Heart left ventricle (tissue), 16 donors: ENCODE data around the gene INHBA. TPM values are rescaled to one million over a fixed set of nuclear protein-coding genes. Genes with fewer than 3 reads are reported as not detected.

ENCODE experiments used
- ATAC-seq, 4 donors: fragments of 200-7000 bp; cut with Tn5 transposase; one replicate each; pipeline ENCODE4 v1.9.1; 2020 to 2022; ENCODE audit warnings: moderate library complexity in 4 of 4, mild to moderate bottlenecking in 3 of 4, moderate number of reproducible peaks in 1 of 4
- DNase-seq, 5 donors: peaks; one replicate each; pipeline ENCODE4 v3.0.0-alpha.2; 2020
- H3K27ac ChIP-seq, 12 donors: fragments of 200-600 bp; sonication (generic) in 4 of 12; one replicate each; pipeline versions ENCODE4 v1.5.0 to v1.8.0; 2016 to 2022; ENCODE audit warnings: mild to moderate bottlenecking in 2 of 12
- H3K27me3 ChIP-seq, 9 donors: fragments of 200-600 bp; sonication (generic) in 2 of 9; one replicate each; pipeline versions ENCODE4 v1.5.1 to v1.8.0; 2016 to 2022; ENCODE audit warnings: mild to moderate bottlenecking in 3 of 9
- H3K36me3 ChIP-seq, 9 donors: fragments of 200-600 bp; sonication (generic) in 2 of 9; one replicate each; pipeline versions ENCODE4 v1.5.0 to v1.8.0; 2018 to 2022; ENCODE audit warnings: mild to moderate bottlenecking in 2 of 9
- H3K4me1 ChIP-seq, 12 donors: fragments of 200-600 bp; sonication (generic) in 4 of 12; one replicate each; pipeline versions ENCODE4 v1.5.0 to v1.8.0; 2016 to 2022; ENCODE audit warnings: mild to moderate bottlenecking in 3 of 12
- H3K4me3 ChIP-seq, 12 donors: fragments of 200-600 bp; sonication (generic) in 4 of 12; one replicate each; pipeline versions ENCODE4 v1.5.0 to v1.8.0; 2017 to 2022; ENCODE audit warnings: mild to moderate bottlenecking in 9 of 12, moderate library complexity in 4 of 12
- H3K9me3 ChIP-seq, 12 donors: fragments of 200-600 bp; sonication (generic) in 4 of 12; one replicate each; pipeline versions ENCODE4 v1.5.0 to v1.8.0; 2016 to 2022; ENCODE audit warnings: mild to moderate bottlenecking in 1 of 12
- POLR2A ChIP-seq, 2 donors: fragments of 450-650 bp; IDR thresholded peaks; one replicate each; pipeline ENCODE4 v1.6.1; 2017; ENCODE audit warnings: antibody characterized with exemption in 2 of 2, mild to moderate bottlenecking in 2 of 2, moderate library complexity in 2 of 2
- WGBS, 4 donors: extraction: QIAGEN DNeasy Blood & Tissue Kit in 2 of 4; methylation state at CpG; one replicate each; pipeline versions ENCODE4 v1.1.5 to v1.1.7; 2013 to 2018; 5-methylcytosine and 5-hydroxymethylcytosine counted together
- intact Hi-C, 10 donors: fragments of 100-400 bp; cut with DNase I; formaldehyde crosslinking; loops; one replicate each; pipeline versions ENCODE4 v1.11.1 to v1.14.2; 2022
- polyA plus RNA-seq, 2 donors: library from polyadenylated mRNA; stranded (reverse); fragments of 200-250 nt; gene quantifications; one replicate each; pipeline ENCODE4 v1.2.3, GENCODE V29; 2013
- total RNA-seq, 9 donors: library from RNA; depleted of rRNA in 2 of 9; stranded (reverse); fragments of >200 nt in 2 of 9; fragmentation: NEBNext Ultra II Directional in 3 of 9; extraction: Animal tissue kit (Norgen Biotek cat#: 25700) in 3 of 9; gene quantifications; one replicate each; pipeline versions ENCODE4 v1.1.0 to v1.2.4, GENCODE V29; 2016 to 2023
- TF ChIP-seq, protein P1 (sequence below), 12 donors: fragments of 200-600 bp; sonication (generic) in 4 of 12; IDR thresholded peaks; one replicate each; pipeline versions ENCODE4 v1.5.0 to v1.8.0; 2018 to 2022; ENCODE audit warnings: antibody characterized with exemption in 12 of 12, mild to moderate bottlenecking in 5 of 12
- donor health status: ischemic (EF 13 %, LVEDD 7.1; RV severe dilation, severe dysfunction).
- donor health status: healthy with polysubstance abuse.
- donor health status: DM: no; HTN: yes; CAD: no.
- donor health status: DM: no; HTN: no; CAD: no.
- donor health status: ischemic (EF 25% LVEDD 6.9; RV normal size, moderate dysfunction).
- donor health status: ischemic (EF 25% LVEDD 5.7; RV mildly dilated, moderate dysfunction).
- donor health status: healthy.
- donor health status: DM: yes; HTN: yes; CAD: no.
- donor health status: ischemic (EF 35%, LVEDD 5.7; RV mildly dilated, moderate dysfunction).
- donor health status: nonischemic (EF 11% LVEDD 7.7; RV severe dilation, severe dysfunction).
- donor health status: DM: yes; HTN: yes; CAD: no.
- donor health status: PGD.
- donor health status: ischemic (EF 29% LVEDD 5.4; RV normal size, mild dysfunction).
- donor health status: nonischemic (EF 23%, LVEDD 6.1; RV moderate dilation, normal function).

Gene INHBA
- total and polyA plus RNA-seq, 11 donors: 0.19 to 7.5 (median 1.6) TPM

DNA sequence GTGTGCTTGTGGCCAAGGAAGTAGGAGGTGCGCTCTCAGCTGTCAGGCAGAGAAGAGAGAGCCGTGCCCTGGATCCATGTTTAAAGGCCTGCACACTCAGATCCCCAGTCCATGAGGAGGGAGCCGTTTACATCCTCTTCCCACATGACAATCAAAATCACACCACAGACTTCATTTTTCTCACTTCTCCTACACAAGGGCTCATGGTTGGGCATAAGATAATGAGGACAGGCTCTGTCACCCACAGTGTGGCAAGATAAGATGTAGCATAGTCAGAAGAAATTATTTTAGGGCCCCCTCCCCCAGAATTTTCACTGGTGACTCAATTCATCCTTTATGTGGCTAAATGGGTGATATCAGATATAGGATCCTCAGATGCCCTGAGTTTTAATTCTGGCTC lies 35.9 kb upstream of the INHBA start:
- TF ChIP-seq POLR2A (IDR thresholded peaks at IDR 0.05): no peak
- TF ChIP-seq, protein P1, sequence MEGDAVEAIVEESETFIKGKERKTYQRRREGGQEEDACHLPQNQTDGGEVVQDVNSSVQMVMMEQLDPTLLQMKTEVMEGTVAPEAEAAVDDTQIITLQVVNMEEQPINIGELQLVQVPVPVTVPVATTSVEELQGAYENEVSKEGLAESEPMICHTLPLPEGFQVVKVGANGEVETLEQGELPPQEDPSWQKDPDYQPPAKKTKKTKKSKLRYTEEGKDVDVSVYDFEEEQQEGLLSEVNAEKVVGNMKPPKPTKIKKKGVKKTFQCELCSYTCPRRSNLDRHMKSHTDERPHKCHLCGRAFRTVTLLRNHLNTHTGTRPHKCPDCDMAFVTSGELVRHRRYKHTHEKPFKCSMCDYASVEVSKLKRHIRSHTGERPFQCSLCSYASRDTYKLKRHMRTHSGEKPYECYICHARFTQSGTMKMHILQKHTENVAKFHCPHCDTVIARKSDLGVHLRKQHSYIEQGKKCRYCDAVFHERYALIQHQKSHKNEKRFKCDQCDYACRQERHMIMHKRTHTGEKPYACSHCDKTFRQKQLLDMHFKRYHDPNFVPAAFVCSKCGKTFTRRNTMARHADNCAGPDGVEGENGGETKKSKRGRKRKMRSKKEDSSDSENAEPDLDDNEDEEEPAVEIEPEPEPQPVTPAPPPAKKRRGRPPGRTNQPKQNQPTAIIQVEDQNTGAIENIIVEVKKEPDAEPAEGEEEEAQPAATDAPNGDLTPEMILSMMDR (IDR thresholded peaks at IDR 0.05): no peak
- no peak for DNase-seq
- WGBS, 4 donors: 73 to 80% (median 75%) methylated on average over 3 of the region's 3 CpGs
- Histone ChIP-seq H3K4me1 (no peaks in the 10 kb centered on the region), H3K9me3 (peaks cover 0 to 28% (median 13%) of the 10 kb centered on the region in 12 donors), H3K4me3 (no peak overlapping the region), H3K36me3 (no peaks in the 10 kb centered on the region), H3K27ac (no peak overlapping the region), H3K27me3 (no peaks in the 10 kb centered on the region)
- ATAC-seq: no peak
- intact Hi-C loops: loop anchor here in 1 of 10 donors (10.0 kb wide), 1 partner anchor 1504 kb away; no protein-coding TSS in a partner anchor

DNA sequence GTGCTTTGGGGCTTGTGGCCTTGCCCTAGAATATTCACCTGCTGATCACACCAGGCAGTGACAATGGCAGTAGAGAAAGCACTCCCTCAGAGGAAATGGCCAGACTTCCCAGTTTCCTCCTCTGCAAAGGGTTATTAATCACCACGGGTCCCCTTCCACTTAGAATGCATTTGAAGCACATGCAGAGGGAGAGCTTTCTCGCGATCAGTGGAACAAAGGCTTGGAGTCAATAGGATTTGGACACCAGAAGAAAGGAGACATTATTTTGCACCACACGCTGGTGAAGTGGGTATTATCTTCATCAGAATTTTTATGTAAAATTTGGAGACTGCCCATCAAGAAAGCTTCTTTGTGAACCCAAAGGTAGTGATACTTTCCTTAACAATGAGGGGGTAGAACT lies 35.4 kb upstream of the INHBA start:
- Histone ChIP-seq H3K27ac (no peak overlapping the region), H3K4me3 (no peak overlapping the region), H3K4me1 (no peaks in the 10 kb centered on the region), H3K36me3 (no peaks in the 10 kb centered on the region), H3K9me3 (peaks cover 0 to 27% (median 13%) of the 10 kb centered on the region in 12 donors), H3K27me3 (no peaks in the 10 kb centered on the region)
- intact Hi-C loops: loop anchor here in 1 of 10 donors (10.0 kb wide), 1 partner anchor 1504 kb away; no protein-coding TSS in a partner anchor
- TF ChIP-seq, protein P1 (IDR thresholded peaks at IDR 0.05): no peak
- no peak for TF ChIP-seq POLR2A (IDR thresholded peaks at IDR 0.05)
- ATAC-seq: no peak
- 69 to 85% (median 72%) methylated on average over 4 of the region's 4 CpGs for WGBS, 4 donors
- DNase-seq: no peak

DNA sequence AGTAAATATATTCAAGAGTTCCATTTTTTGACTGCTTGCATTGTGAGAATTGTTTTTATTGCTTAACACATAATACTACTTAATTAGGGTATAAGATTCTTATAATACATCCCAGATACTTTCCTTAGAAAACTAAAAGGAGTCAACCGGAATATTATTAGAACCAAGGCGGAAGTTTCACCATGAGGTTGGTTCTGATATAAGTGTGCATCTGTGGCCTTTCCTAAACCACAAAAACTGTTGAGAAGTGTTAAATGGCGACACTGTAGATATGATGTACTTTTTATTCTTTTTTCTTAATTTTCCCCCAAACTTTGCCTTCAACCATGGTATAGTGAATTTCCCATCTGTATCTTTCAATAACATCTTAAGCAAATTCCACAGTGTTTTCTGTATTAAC lies 32.3 kb upstream of the INHBA start:
- no peak for DNase-seq
- Histone ChIP-seq H3K4me1 (peaks cover 0 to 9% (median 0%) of the 10 kb centered on the region in 12 donors), H3K36me3 (no peaks in the 10 kb centered on the region), H3K9me3 (no peaks in the 10 kb centered on the region), H3K27ac (no peak overlapping the region), H3K27me3 (no peaks in the 10 kb centered on the region), H3K4me3 (no peak overlapping the region)
- no peak for ATAC-seq
- WGBS, 4 donors: 86 to 93% (median 88%) methylated on average over 3 of the region's 3 CpGs
- intact Hi-C loops: loop anchor here in 1 of 10 donors (10.0 kb wide), 1 partner anchor 1500 kb away; no protein-coding TSS in a partner anchor
- TF ChIP-seq, protein P1 (IDR thresholded peaks at IDR 0.05): no peak
- TF ChIP-seq POLR2A (IDR thresholded peaks at IDR 0.05): no peak

DNA sequence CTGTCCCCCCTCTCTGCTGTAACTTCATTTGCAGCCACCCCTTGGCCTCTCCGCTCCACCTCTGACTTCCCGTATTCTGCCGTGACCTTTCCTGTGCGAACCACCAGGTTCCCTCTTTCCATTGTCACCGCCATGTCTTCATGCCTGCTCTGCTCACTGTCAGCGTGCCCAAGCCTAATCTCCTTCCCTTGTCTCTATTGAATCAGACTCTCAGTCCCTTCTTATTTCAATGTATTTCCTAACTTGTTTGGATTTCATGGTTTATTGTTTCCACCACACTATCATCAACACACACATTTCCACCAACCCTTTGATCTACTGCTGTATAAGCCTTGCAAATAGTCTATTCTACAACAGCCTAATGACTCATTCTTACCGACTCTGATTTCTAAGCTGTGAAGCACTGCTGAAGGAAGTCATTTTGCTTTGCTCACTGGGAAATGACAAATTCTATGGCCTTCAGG lies 30.0 kb upstream of the INHBA start:
- Histone ChIP-seq H3K36me3 (no peaks in the 10 kb centered on the region), H3K27ac (no peak overlapping the region), H3K9me3 (no peaks in the 10 kb centered on the region), H3K4me1 (peaks cover 0 to 9% (median 0%) of the 10 kb centered on the region in 12 donors), H3K4me3 (no peak overlapping the region), H3K27me3 (no peaks in the 10 kb centered on the region)
- no peak for TF ChIP-seq POLR2A (IDR thresholded peaks at IDR 0.05)
- TF ChIP-seq, protein P1 (IDR thresholded peaks at IDR 0.05): no peak
- intact Hi-C loops: loop anchor here in 3 of 10 donors (5.0 to 10.0 kb wide), 3 partner anchors 1401 to 1501 kb away; no protein-coding TSS in a partner anchor
- DNase-seq (no peak), ATAC-seq (no peak)
- WGBS, 4 donors: 67 to 74% (median 73%) methylated on average over 7 of the region's 7 CpGs
